ENCODE measurements around the gene ATXN7L1. TPM values are rescaled to one million over a fixed set of nuclear protein-coding genes. Genes with fewer than 3 reads are reported as not detected.

The ATXN7L1 gene
- total RNA-seq, 1 donor from 2014 or later, result 12.9 TPM

DNA sequence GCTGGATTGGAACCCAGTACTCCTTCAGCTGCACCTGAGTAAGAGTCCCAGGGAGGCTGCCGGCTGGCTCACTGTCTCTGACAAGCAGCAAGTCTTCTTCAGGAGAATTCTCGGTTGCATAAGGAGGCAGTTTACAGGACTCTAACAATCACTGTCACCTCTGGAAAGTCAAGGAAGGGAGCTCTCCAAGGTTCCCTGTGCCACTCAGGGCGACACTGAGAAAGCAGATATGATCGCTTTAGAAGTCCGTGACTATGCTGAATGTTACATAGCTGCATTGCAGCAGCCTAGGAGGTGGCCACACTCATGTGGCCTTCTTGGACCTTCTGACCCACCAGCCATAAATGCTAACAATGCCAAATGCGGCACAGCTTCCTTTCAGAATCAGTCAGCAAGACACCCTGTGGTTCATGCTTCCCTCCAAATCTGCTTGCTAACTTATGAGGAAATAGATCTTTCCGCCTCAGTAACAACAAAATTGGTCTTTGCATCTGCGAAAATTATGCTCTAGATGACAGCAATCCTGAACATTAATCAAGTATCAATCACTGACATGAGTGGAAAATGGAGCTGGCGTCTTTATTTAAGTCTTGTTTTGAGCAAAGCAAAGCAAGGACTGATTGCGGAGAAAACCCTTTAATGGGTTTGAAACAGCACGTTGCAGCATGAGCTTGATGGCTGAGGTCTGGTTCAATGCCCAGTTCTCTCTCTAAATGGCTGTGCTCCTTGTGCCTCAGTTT lies 132.9 kb downstream of the ATXN7L1 start:
- H3K27ac ChIP-seq, result no peak overlapping the region
- H3K27me3 ChIP-seq, result no peaks in the 10 kb centered on the region
- H3K9me3 ChIP-seq, result no peaks in the 10 kb centered on the region
- DNase-seq (no peak), ATAC-seq (peak; percentile 14)
- intact Hi-C loops (cut with DNase I), result no loop called here
- TF ChIP-seq, protein P1, sequence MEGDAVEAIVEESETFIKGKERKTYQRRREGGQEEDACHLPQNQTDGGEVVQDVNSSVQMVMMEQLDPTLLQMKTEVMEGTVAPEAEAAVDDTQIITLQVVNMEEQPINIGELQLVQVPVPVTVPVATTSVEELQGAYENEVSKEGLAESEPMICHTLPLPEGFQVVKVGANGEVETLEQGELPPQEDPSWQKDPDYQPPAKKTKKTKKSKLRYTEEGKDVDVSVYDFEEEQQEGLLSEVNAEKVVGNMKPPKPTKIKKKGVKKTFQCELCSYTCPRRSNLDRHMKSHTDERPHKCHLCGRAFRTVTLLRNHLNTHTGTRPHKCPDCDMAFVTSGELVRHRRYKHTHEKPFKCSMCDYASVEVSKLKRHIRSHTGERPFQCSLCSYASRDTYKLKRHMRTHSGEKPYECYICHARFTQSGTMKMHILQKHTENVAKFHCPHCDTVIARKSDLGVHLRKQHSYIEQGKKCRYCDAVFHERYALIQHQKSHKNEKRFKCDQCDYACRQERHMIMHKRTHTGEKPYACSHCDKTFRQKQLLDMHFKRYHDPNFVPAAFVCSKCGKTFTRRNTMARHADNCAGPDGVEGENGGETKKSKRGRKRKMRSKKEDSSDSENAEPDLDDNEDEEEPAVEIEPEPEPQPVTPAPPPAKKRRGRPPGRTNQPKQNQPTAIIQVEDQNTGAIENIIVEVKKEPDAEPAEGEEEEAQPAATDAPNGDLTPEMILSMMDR (IDR thresholded peaks at IDR 0.05), result no peak
- peaks cover 3% of the 10 kb centered on the region for H3K4me1 ChIP-seq
- H3K4me3 ChIP-seq, result no peak overlapping the region
- H3K36me3 ChIP-seq, result no peaks in the 10 kb centered on the region

DNA sequence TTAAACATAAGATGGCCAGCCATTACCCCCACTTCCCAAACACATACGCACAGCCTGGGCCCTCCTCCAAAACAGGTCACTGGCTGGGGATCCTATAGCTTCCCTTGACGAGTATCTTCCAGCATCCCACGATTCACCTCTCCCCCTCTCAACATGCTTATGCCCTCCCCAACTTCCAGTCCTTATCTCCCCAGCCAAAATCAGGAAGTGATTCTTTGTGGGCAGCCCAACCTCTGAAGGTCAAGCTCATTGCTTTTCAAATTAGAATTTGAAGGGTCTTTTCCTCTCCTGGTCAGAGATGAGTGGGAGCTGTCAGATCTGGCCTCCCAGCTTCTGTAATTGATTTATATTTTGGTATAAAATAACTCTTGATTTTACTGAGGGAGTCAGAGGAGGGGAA lies 133.6 kb downstream of the ATXN7L1 start:
- TF ChIP-seq, protein P1 (IDR thresholded peaks at IDR 0.05), result no peak
- DNase-seq (no peak), ATAC-seq (no peak)
- Histone ChIP-seq H3K36me3 (no peaks in the 10 kb centered on the region), H3K27me3 (no peaks in the 10 kb centered on the region), H3K9me3 (no peaks in the 10 kb centered on the region), H3K4me1 (peaks cover 3% of the 10 kb centered on the region), H3K4me3 (no peak overlapping the region), H3K27ac (no peak overlapping the region)
- intact Hi-C loops (cut with DNase I), result no loop called here

DNA sequence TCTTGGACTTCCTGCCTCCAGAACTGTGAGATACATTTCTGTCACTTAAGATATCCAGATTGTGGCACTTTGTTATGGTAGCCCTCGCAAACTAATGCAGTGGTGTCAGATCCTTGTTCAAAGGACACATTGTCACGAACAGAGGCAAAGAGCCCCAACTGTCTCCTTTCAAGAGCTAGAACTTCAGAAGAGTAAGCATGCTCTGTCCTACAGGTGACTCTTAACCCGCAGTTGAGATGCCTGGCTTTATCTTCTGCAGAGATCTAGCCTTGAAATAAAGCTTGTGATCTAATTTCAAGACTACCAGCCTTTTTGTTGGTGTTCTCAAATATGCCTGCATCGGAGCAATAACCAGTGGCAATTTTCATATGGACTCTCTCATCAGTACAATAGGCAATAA lies 134.4 kb downstream of the ATXN7L1 start:
- Histone ChIP-seq H3K4me3 (no peak overlapping the region), H3K27ac (no peak overlapping the region), H3K36me3 (no peaks in the 10 kb centered on the region), H3K9me3 (no peaks in the 10 kb centered on the region), H3K27me3 (no peaks in the 10 kb centered on the region), H3K4me1 (peaks cover 3% of the 10 kb centered on the region)
- no peak for ATAC-seq
- no peak for DNase-seq
- intact Hi-C loops (cut with DNase I), result no loop called here
- TF ChIP-seq, protein P1 (IDR thresholded peaks at IDR 0.05), result no peak

DNA sequence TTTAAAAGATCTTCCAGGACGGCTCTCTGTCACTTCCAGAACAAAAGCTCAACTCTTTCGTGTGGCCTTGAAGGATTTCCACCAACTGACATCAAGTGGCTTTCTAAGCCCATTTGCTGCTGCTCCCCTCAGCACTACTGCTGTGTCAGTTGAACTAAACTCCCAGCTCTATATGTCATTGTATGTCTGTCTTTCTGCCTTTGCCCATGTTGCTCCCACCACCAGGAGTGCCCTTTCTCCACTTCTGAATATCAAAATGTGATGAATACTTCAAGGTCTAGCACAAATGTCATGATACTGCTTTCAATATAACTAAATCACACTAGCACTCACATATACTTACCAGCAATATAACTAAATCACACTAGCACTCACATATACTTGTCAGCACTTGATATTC lies 138.3 kb downstream of the ATXN7L1 start:
- Histone ChIP-seq H3K36me3 (no peaks in the 10 kb centered on the region), H3K4me3 (no peak overlapping the region), H3K4me1 (peaks cover 2% of the 10 kb centered on the region), H3K27ac (no peak overlapping the region), H3K9me3 (no peaks in the 10 kb centered on the region), H3K27me3 (no peaks in the 10 kb centered on the region)
- DNase-seq, result no peak
- TF ChIP-seq, protein P1 (IDR thresholded peaks at IDR 0.05), result no peak
- intact Hi-C loops (cut with DNase I), result no loop called here
- ATAC-seq, result no peak

DNA sequence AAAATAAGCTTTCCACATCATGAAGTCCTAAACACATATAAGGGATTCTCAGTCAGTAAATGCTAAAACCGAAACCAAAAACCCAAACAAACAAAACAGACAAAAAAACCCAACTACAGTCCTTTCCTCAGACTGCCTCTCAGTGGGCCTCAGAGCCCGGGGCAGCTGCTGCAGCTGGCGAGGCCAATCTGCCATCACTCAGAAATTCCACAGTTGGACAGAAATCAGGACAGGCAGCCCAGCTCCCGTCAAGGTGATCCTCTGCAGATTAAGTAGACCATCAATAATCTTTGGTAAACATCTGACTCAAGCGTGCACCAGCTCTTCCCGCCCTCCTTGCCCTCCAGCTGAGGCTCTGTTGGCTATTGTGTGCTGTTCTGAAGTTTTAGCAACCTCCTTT lies 142.2 kb downstream of the ATXN7L1 start:
- DNase-seq (no peak), ATAC-seq (no peak)
- TF ChIP-seq, protein P1 (IDR thresholded peaks at IDR 0.05), result no peak
- H3K9me3 ChIP-seq, result no peaks in the 10 kb centered on the region
- no peaks in the 10 kb centered on the region for H3K4me1 ChIP-seq
- H3K27me3 ChIP-seq, result no peaks in the 10 kb centered on the region
- H3K4me3 ChIP-seq, result no peak overlapping the region
- intact Hi-C loops (cut with DNase I), result no loop called here
- H3K36me3 ChIP-seq, result no peaks in the 10 kb centered on the region
- H3K27ac ChIP-seq, result no peak overlapping the region

DNA sequence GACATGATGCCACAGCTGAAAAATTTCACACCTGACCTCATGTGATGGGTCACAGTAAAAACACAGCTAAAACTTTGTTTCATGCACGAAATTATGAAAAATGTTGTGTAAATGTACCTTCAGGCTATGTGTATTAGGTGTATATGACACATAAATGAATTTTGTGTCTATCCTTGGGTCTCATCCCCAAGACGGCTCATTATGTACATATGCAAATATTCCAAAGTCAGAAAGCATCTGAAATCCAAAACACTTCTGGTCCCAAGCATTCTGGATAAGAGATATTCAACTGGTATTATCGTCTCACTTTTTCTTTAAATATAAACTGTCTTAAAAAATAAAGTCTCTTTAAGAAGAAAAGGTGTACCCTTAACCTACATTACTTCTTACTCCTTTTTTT lies 145.4 kb downstream of the ATXN7L1 start:
- TF ChIP-seq, protein P1 (IDR thresholded peaks at IDR 0.05), result no peak
- ATAC-seq (no peak), DNase-seq (no peak)
- Histone ChIP-seq H3K4me3 (no peak overlapping the region), H3K4me1 (no peaks in the 10 kb centered on the region), H3K27ac (no peak overlapping the region), H3K36me3 (no peaks in the 10 kb centered on the region), H3K27me3 (no peaks in the 10 kb centered on the region), H3K9me3 (no peaks in the 10 kb centered on the region)
- intact Hi-C loops (cut with DNase I), result no loop called here

Data from upper lobe of right lung (tissue), 1 donor.